Lower leg skin (tissue), 4 donors: ENCODE data around the gene RPL7A. TPM values are rescaled to one million over a fixed set of nuclear protein-coding genes. Genes with fewer than 3 reads are reported as not detected.

Experiments
- DNase-seq, 2 donors: peaks; one replicate each; pipeline ENCODE4 v3.0.0-alpha.2; 2019; ENCODE audit warnings: low spot score in 2 of 2
- H3K4me3 ChIP-seq: fragments of 200-600 bp; sonication (generic); 2 replicates; pipeline ENCODE4 v1.5.1; 2017; ENCODE audit warnings: mild to moderate bottlenecking, low read depth; ENCODE audit not compliant: poor library complexity, severe bottlenecking
- POLR2A ChIP-seq, 2 donors: fragments of 450-650 bp; IDR thresholded peaks; one replicate each; pipeline ENCODE4 v1.6.1; 2016 to 2017; ENCODE audit warnings: antibody characterized with exemption in 2 of 2, mild to moderate bottlenecking in 1 of 2, moderate library complexity in 1 of 2
- WGBS, 2 donors: methylation state at CpG; one replicate each; pipeline ENCODE4 v1.1.5; 2018; 5-methylcytosine and 5-hydroxymethylcytosine counted together
- intact Hi-C: fragments of 100-400 bp; cut with DNase I; formaldehyde crosslinking; loops from one replicate; pipeline ENCODE4 v1.15.0; 2023; ENCODE audit warnings: low total_unique reads
- total RNA-seq, 4 donors: library from RNA; depleted of rRNA; stranded (reverse); fragments of >200 nt; gene quantifications; one replicate each; pipeline ENCODE4 v1.1.0, GENCODE V29; 2016
- TF ChIP-seq, protein P1 (sequence below), 3 donors: fragments of 450-650 bp; IDR thresholded peaks; one replicate each; pipeline ENCODE4 v1.5.1; 2016; ENCODE audit warnings: antibody characterized with exemption in 3 of 3, mild to moderate bottlenecking in 3 of 3, moderate library complexity in 2 of 3

RPL7A gene
- total RNA-seq, 4 donors from 2014 or later = 2,005 to 2,991 (median 2,631) TPM

DNA sequence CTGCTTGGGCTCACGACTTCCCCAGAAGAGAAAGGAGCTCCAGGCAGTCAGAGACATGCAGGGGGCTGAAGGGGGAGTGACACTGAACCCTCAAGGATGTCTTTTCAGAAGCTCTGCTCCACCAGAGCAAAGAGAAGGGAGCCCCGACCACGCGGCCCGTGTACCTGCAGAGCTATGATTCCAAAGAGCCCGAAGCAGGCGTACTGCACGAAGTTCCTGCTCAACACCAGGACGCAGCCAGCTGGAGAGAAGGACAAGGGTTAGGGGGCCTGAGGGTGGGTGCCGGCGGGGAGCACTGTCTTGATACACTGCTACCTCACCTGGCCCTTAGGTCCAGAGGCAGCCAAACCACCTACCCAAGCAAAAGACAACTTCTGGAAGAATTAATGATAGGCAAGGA, 18.4 kb downstream of the RPL7A start:
- intact Hi-C loops = no loop called here
- 94 to 95% methylated on average over 11 of the region's 11 CpGs for WGBS, 2 donors
- no peak overlapping the region for H3K4me3 ChIP-seq
- no peak for TF ChIP-seq POLR2A (IDR thresholded peaks at IDR 0.05)
- TF ChIP-seq, protein P1, sequence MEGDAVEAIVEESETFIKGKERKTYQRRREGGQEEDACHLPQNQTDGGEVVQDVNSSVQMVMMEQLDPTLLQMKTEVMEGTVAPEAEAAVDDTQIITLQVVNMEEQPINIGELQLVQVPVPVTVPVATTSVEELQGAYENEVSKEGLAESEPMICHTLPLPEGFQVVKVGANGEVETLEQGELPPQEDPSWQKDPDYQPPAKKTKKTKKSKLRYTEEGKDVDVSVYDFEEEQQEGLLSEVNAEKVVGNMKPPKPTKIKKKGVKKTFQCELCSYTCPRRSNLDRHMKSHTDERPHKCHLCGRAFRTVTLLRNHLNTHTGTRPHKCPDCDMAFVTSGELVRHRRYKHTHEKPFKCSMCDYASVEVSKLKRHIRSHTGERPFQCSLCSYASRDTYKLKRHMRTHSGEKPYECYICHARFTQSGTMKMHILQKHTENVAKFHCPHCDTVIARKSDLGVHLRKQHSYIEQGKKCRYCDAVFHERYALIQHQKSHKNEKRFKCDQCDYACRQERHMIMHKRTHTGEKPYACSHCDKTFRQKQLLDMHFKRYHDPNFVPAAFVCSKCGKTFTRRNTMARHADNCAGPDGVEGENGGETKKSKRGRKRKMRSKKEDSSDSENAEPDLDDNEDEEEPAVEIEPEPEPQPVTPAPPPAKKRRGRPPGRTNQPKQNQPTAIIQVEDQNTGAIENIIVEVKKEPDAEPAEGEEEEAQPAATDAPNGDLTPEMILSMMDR (IDR thresholded peaks at IDR 0.05) = no peak
- DNase-seq = no peak

DNA sequence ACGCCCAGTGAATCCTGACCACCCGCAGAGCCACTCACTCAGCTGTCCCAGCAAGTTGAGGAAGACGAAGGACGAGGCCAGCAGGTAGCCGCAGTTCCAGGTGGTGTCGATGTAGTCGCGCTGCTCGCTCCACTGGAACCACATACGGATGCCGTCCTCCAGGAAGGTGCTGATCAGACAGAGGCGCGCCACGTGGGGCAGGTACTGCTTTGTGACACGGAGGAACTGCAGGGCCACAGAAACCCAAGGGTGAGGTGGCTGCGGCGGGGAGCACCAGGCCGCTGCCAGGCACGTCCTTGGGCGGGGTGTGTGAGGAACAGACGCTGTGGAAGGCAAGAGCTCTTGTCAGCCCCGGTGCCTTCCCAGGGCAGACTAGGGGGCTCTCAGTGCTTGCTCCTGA, 19.2 kb downstream of the RPL7A start:
- WGBS, 2 donors = 79 to 90% methylated on average over 22 of the region's 22 CpGs
- no peak for TF ChIP-seq POLR2A (IDR thresholded peaks at IDR 0.05)
- TF ChIP-seq, protein P1 (IDR thresholded peaks at IDR 0.05) = no peak
- no peak for DNase-seq
- intact Hi-C loops = no loop called here
- no peak overlapping the region for H3K4me3 ChIP-seq

DNA sequence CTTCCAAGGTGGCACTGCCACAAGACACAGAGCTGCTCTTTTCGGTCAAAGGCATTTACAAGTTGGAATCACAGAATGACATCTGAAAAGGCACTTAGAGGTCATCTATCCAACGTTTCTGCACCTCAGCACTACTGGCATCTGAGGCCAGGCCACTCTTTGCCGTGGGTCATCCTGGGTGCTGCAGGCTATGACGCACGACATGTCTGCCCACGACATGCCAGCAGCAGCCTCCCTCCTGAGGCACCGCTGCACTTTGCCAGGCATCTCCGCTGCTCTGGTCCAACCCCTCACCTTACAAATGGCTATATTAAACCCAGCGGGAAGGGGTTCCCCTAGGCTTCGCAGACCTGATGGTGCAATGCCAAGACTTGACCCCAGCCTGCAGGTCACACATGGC, 19.8 kb downstream of the RPL7A start:
- H3K4me3 ChIP-seq = no peak overlapping the region
- no peak for DNase-seq
- TF ChIP-seq, protein P1 (IDR thresholded peaks at IDR 0.05) = no peak
- TF ChIP-seq POLR2A (IDR thresholded peaks at IDR 0.05) = no peak
- WGBS, 2 donors = 49 to 76% methylated on average over 10 of the region's 10 CpGs
- intact Hi-C loops = no loop called here

DNA sequence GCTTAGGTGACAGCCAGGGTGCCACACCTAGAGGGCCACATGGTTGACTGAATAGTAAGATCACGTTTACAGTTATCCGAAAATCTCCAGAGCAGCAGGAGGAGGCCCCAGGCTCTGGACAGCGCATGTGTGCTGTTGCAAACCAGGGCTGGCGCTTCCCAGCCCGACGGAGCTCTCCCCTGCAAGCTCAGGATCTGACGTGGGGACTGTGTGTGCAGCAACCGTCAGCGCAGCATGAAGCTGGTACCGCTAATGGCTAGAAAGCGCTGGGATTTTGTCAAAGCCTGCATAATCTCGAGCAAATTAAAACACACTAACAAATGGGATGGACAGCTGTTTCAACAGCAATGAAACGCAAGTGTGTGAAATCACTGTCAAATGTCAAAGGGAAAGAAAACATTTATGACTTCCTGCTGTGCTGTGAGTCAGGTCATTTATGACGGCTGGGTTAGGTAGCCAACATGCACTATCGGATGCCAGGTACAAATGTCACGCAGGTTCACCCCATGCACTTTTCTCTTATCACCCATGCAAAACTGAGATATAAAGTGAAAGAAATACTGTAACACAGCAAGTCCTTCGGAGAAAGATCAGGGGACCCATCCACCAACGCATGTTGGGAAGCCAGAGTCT, 20.3 kb downstream of the RPL7A start:
- TF ChIP-seq, protein P1 (IDR thresholded peaks at IDR 0.05) = no peak
- intact Hi-C loops = no loop called here
- no peak overlapping the region for H3K4me3 ChIP-seq
- WGBS, 2 donors = 50 to 54% methylated on average over 18 of the region's 18 CpGs
- no peak for DNase-seq

DNA sequence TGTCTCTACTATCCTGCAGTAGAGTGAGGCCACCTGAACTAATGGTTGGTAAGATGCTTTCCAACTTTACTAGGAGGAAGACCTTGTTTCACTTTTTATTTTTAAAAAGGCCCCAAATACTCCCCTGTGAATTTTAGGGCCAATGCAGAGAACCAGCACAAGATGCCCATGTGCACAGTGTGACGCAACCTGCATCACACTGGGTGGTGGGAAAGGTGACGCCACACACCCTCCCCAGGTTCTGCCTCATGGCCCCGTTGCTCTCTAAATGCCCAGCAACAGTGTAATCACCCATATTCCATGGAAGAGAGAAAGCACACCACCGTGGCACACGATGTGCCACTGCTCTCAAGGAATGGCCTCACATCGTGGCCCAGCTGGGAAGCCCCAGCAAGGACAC, 21.4 kb downstream of the RPL7A start:
- H3K4me3 ChIP-seq = no peak overlapping the region
- no peak for DNase-seq
- TF ChIP-seq, protein P1 (IDR thresholded peaks at IDR 0.05) = no peak
- no peak for TF ChIP-seq POLR2A (IDR thresholded peaks at IDR 0.05)
- WGBS, 2 donors = 78 to 79% methylated on average over 6 of the region's 6 CpGs
- intact Hi-C loops = no loop called here

DNA sequence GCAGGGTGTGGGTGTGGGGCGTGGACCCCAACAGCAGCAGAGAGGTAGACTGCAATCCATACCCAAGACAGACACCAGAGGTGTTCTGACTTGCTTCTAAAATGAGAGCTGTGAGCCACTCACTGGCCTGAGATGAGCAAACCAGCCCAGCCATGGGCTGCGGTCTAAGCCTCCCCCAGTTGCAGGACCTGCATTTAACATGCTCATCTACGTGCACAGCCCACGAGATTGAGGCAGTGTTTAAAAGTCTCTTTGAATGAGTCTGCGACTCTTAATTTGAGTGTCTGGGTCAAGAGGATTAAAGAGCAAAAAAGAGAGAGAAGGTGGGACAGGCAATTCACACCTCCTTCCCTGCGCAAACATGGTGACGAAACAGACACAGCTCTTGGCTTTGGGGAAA, 21.9 kb downstream of the RPL7A start:
- DNase-seq = no peak
- WGBS, 2 donors = 82 to 88% methylated on average over 7 of the region's 7 CpGs
- H3K4me3 ChIP-seq = no peak overlapping the region
- no peak for TF ChIP-seq POLR2A (IDR thresholded peaks at IDR 0.05)
- TF ChIP-seq, protein P1 (IDR thresholded peaks at IDR 0.05) = no peak
- intact Hi-C loops = no loop called here
